ENCODE data around the gene TCF25. TPM values are rescaled to one million over a fixed set of nuclear protein-coding genes. Genes with fewer than 3 reads are reported as not detected.

Gene TCF25
- total and polyA plus RNA-seq, 11 donors = 52.5 to 115 (median 96.4) TPM

DNA sequence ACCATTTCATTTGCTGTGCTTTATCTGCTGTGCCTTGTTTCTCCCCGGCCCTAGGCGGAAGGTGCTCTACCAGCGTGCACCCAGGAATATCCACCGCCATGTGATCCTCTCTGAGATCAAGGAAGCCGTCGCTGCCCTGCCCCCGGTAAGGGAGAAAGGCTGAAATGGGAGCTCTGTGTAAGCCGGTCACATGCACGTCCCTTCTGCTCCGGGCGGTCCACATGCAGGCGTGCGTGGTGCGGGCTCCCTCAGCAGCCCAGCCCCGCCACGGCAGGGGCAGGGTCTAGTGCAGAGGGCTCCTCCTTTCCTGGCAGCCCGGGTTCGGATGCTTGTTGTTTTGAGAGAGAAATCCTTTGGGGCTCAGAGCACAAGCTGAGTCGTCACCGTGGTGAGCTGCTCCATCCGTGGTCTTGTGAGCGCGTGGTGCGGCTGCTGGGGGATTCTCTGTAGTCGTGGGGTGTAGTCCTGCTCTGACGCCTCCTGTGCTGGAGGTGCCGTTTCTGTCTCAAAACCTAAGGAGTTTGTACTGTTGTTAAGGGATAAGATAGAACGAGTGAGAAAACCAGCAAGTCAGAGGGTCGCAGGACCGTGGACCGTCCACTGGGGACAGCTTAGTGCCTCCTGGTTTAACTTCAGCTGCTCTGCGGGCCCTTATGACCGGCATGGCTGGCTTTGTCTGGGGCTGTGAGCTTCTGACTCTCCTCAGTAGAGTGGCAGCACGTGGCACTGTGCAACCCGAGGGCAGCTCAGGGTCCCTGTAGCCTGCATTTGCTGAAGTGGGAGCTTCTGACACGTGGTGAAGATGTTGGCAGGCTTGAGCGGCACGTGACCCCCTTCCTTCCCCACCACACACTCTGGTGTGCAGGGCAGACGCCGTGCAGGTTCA is 33.0 kb downstream of the TCF25 start:
- Histone ChIP-seq H3K4me3 (no peak overlapping the region), H3K27me3 (no peaks in the 10 kb centered on the region), H3K36me3 (peaks cover 0 to 73% (median 65%) of the 10 kb centered on the region in 9 donors), H3K4me1 (peaks cover 0 to 12% (median 8%) of the 10 kb centered on the region in 12 donors), H3K27ac (no peak overlapping the region), H3K9me3 (no peaks in the 10 kb centered on the region)
- TF ChIP-seq CTCF (IDR thresholded peaks at IDR 0.05) (no peak), POLR2A (IDR thresholded peaks at IDR 0.05) (no peak)
- 94 to 97% (median 95%) methylated on average over 33 to 40 of the region's 40 CpGs for WGBS, 4 donors
- intact Hi-C loops (cut with DNase I) = no loop called here
- DNase-seq (no peak), ATAC-seq (no peak)

GRCh38 chr16:89907055-89907814 is 33.8 kb downstream of the TCF25 start:
- DNase-seq (no peak), ATAC-seq (no peak)

DNA sequence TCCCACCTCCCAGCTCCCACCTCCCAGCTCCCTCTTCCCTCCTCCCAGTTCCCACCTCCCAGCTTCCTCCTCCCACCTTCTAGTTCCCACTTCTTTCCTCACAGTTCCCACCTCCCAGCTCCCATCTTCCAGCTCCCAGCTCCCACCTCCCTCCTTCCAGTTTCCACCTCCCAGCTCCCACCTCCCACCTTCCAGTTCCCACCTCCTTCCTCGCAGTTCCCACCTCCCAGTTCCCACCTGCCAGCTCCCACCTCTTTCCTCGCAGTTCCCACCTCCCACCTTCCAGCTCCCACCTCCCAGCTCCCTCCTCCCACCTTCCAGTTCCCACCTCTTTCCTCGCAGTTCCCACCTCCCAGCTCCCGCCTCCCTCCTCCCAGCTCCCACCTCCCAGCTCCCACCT is 34.8 kb downstream of the TCF25 start:
- H3K4me3 ChIP-seq = no peak overlapping the region
- DNase-seq (no peak), ATAC-seq (no peak)
- H3K4me1 ChIP-seq = peaks cover 0 to 12% (median 8%) of the 10 kb centered on the region in 12 donors
- H3K9me3 ChIP-seq = no peaks in the 10 kb centered on the region
- no peaks in the 10 kb centered on the region for H3K27me3 ChIP-seq
- WGBS, 4 donors = 84 to 97% (median 92%) methylated on average over 4 of the region's 4 CpGs
- no peak overlapping the region for H3K27ac ChIP-seq
- peaks cover 0 to 75% (median 70%) of the 10 kb centered on the region in 9 donors for H3K36me3 ChIP-seq
- intact Hi-C loops (cut with DNase I) = no loop called here
- TF ChIP-seq CTCF (IDR thresholded peaks at IDR 0.05) = no peak
- no peak for TF ChIP-seq POLR2A (IDR thresholded peaks at IDR 0.05)

More at GRCh38 chr16:89907055-89907814, 33.8 kb downstream of the TCF25 start:
- Histone ChIP-seq H3K27ac (no peak overlapping the region), H3K27me3 (no peaks in the 10 kb centered on the region), H3K9me3 (no peaks in the 10 kb centered on the region), H3K36me3 (peaks cover 0 to 76% (median 71%) of the 10 kb centered on the region in 9 donors), H3K4me3 (no peak overlapping the region), H3K4me1 (peaks cover 0 to 12% (median 8%) of the 10 kb centered on the region in 12 donors)
- intact Hi-C loops (cut with DNase I) = no loop called here
- TF ChIP-seq CTCF (IDR thresholded peaks at IDR 0.05) (no peak), POLR2A (IDR thresholded peaks at IDR 0.05) (no peak)
- 94 to 99% (median 97%) methylated on average over 13 of the region's 13 CpGs for whole genome bisulfite sequencing, 4 donors
